ENCODE results near the gene NCKIPSD.

DNA sequence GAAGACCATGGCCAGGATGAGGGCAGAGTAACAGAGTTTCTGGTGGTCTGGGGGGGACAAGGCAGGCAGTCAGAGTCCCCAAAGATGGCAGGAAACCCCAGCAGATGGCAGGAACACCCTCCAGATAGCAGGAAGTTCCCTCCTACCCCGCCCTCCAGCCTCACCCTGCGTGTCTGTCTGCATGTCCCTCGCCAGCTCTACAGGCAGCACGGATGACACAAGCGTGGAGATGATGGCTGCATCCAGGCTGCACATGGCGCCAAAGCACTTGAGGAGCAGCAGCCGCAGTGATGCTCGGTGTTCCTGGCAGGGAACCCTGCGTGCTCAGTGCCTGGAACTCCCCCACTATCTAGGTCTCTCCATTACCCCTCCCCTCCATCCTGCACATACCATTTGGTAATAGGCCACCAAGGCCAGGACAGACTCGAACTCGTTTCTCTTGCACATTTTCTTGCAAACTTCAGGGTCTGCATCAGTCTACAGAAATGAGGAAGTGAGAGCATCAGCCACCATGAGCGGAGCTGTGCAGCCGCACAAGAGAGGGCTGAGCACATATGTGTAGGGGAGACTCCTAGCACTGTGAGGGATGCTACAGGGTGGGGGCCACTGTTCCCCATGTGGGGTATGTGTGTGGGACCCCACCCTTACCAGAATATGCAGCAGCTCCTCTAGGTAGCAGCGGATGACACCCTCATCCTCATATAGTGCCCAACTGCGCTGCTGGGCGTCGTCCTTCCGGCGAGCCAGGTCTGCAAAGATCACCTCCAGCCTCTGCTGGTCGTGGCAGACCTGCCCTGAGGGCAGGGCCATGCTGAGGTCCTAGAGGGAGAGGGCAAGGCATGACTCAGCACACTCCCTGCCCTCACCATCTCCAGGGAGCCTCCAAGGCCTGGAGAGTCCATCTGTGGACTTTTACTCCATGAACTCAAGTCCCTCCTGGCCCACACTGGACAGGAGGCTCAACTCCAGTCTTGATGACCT lies 6.0 kb downstream of the NCKIPSD start:
- TF ChIP-seq POLR2A (IDR thresholded peaks at IDR 0.05; ENCODE audit: low read length) (no peak), GATA1 (IDR thresholded peaks at IDR 0.05; ENCODE audit: low read depth, low read length) (no peak)

Data from erythroblast (primary cell).